Measurements from ENCODE around the gene PANK3. TPM values are rescaled to one million over a fixed set of nuclear protein-coding genes. Genes with fewer than 3 reads are reported as not detected.
A peak's percentile ranks its signal among the peaks of the same experiment; 100 is the strongest.

The PANK3 gene
- total and polyA plus RNA-seq, 9 of the 15 experiments (the other 6 are each of a cell fraction or from before 2014, with no cell fraction given): 5.9 to 50.4 (median 29.7) TPM

GRCh38 chr5:168624850-168625364 lies 45.7 kb upstream of the PANK3 start:
- Histone ChIP-seq H2AFZ (ENCODE audit: low read depth, low read length) (no peak overlapping the region), H4K20me1 (replicated peaks; ENCODE audit: control insufficient read depth, insufficient read depth, low read length) (no peaks in the 10 kb centered on the region), H3K36me3 (ENCODE audit: control insufficient read depth, insufficient read depth, low read length) (no peaks in the 10 kb centered on the region), H3K79me2 (ENCODE audit: control insufficient read depth, insufficient read depth, low read length) (no peaks in the 10 kb centered on the region), H3K9ac (ENCODE audit: insufficient read depth in 1 of 2, low read depth in 2 of 2, low read length in 2 of 2) (no peak overlapping the region), H3K27ac (ENCODE audit: extremely low read depth, low read depth, low read length) (no peak overlapping the region), H3K27me3 (ENCODE audit: control insufficient read depth in 2 of 2, insufficient read depth in 2 of 2, low read length in 2 of 2) (no peaks in the 10 kb centered on the region; a peak in 1 of 5 replicates), H3K4me1 (replicated peaks in 1 of 2; ENCODE audit: control insufficient read depth in 2 of 2, insufficient read depth in 2 of 2, low read length in 2 of 2) (no peaks in the 10 kb centered on the region), H3K4me2 (ENCODE audit: insufficient read depth, low read length) (no peak overlapping the region), H3K4me3 (no peak overlapping the region), H3K9me1 (ENCODE audit: control insufficient read depth, insufficient read depth, low read length) (no peaks in the 10 kb centered on the region), H3K9me3 (replicated peaks; ENCODE audit: control insufficient read depth, insufficient read depth, low read depth, low read length) (no peaks in the 10 kb centered on the region)
- 7% methylated on average over 3 of the region's 3 CpGs for WGBS (ENCODE audit: insufficient coverage, low coverage, missing lambda C conversion rate)
- no peak for TF ChIP-seq NFE2 (IDR thresholded peaks at IDR 0.05; ENCODE audit: low read depth)
- peak; percentile 55 for TF ChIP-seq CEBPB (tag; IDR thresholded peaks at IDR 0.05)
- TF ChIP-seq GTF3C2 (IDR thresholded peaks at IDR 0.05; ENCODE audit: borderline replicate concordance, extremely low read depth, insufficient read length): no peak
- TF ChIP-seq RBM14 (IDR thresholded peaks at IDR 0.05; ENCODE audit: borderline replicate concordance, insufficient read depth, low read depth, low read length): no peak
- no peak for TF ChIP-seq E2F8 (IDR thresholded peaks at IDR 0.05; ENCODE audit: low read depth, partially characterized antibody)
- TF ChIP-seq, protein P1, sequence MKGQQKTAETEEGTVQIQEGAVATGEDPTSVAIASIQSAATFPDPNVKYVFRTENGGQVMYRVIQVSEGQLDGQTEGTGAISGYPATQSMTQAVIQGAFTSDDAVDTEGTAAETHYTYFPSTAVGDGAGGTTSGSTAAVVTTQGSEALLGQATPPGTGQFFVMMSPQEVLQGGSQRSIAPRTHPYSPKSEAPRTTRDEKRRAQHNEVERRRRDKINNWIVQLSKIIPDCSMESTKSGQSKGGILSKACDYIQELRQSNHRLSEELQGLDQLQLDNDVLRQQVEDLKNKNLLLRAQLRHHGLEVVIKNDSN (CRISPR knock-in tag; IDR thresholded peaks at IDR 0.05): no peak
- TF ChIP-seq ZNF175 (CRISPR knock-in tag; IDR thresholded peaks at IDR 0.05; ENCODE audit: low read depth): no peak
- TF ChIP-seq CEBPG (CRISPR knock-in tag; IDR thresholded peaks at IDR 0.05): no peak
- peak in 1 of 2 experiments; percentile 13; a peak in 1 of 4 replicates for TF ChIP-seq CEBPG (tag; conservative IDR thresholded peaks at IDR 0.05 in 1 of 2, IDR thresholded peaks at IDR 0.05 in 1 of 2)
- TF ChIP-seq XRCC3 (IDR thresholded peaks at IDR 0.05): no peak
- TF ChIP-seq, protein P2, sequence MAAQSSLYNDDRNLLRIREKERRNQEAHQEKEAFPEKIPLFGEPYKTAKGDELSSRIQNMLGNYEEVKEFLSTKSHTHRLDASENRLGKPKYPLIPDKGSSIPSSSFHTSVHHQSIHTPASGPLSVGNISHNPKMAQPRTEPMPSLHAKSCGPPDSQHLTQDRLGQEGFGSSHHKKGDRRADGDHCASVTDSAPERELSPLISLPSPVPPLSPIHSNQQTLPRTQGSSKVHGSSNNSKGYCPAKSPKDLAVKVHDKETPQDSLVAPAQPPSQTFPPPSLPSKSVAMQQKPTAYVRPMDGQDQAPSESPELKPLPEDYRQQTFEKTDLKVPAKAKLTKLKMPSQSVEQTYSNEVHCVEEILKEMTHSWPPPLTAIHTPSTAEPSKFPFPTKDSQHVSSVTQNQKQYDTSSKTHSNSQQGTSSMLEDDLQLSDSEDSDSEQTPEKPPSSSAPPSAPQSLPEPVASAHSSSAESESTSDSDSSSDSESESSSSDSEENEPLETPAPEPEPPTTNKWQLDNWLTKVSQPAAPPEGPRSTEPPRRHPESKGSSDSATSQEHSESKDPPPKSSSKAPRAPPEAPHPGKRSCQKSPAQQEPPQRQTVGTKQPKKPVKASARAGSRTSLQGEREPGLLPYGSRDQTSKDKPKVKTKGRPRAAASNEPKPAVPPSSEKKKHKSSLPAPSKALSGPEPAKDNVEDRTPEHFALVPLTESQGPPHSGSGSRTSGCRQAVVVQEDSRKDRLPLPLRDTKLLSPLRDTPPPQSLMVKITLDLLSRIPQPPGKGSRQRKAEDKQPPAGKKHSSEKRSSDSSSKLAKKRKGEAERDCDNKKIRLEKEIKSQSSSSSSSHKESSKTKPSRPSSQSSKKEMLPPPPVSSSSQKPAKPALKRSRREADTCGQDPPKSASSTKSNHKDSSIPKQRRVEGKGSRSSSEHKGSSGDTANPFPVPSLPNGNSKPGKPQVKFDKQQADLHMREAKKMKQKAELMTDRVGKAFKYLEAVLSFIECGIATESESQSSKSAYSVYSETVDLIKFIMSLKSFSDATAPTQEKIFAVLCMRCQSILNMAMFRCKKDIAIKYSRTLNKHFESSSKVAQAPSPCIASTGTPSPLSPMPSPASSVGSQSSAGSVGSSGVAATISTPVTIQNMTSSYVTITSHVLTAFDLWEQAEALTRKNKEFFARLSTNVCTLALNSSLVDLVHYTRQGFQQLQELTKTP (IDR thresholded peaks at IDR 0.05; ENCODE audit: low read depth in 1 of 2, partially characterized antibody in 2 of 2): no peak
- ChIA-PET POLR2A (no interaction called here), CTCF (ENCODE audit: low intra/inter-chr PET ratio) (no interaction called here)
- no peak for FAIRE-seq
- intact Hi-C loops (cut with micrococcal nuclease): no loop called here
- in situ Hi-C loops (cut with MboI): no loop called here
- no TSS peak for BruUV-seq (replicated peaks)
- no peak for DNase-seq (ENCODE audit: extremely low read depth in 1 of 4, low spot score in 3 of 4)
- ATAC-seq: no peak

All from K562 (cell line).